HepG2 (cell line): ENCODE data around the gene ZNF507. TPM values are rescaled to one million over a fixed set of nuclear protein-coding genes. Genes with fewer than 3 reads are reported as not detected.

Experiments used
- ATAC-seq: fragments of 200-7000 bp; cut with Tn5 transposase; 3 replicates; pipeline ENCODE4 v1.9.1; 2020; ENCODE audit warnings: mild to moderate bottlenecking, moderate library complexity
- BruUV-seq: library from RNA; stranded (reverse); fragments of 400-500 nt; replicated peaks from 2 replicates; lab custom pipeline; 2021; lab: Mats Ljungman, UMichigan
- CTCF ChIA-PET: fragments of 300-600 bp; formaldehyde crosslinking; extraction: SDS; loops from one replicate; lab custom pipeline; 2021; ENCODE audit warnings: low total read pairs, inconsistent platforms, low intra/inter-chr PET ratio; lab: Yijun Ruan, JAX
- POLR2A ChIA-PET: fragments of 350-600 bp; sonication (Branson Sonifier 250); formaldehyde crosslinking; loops from one replicate; lab custom pipeline; 2020; ENCODE audit warnings: antibody characterized with exemption, inconsistent platforms; lab: Yijun Ruan, JAX
- DNase-seq: peaks from one replicate; pipeline ENCODE4 v3.0.0-alpha.2; 2015; ENCODE audit warnings: low spot score
- FAIRE-seq: peaks from 3 replicates; lab custom pipeline; 2011; peaks lifted over from hg19 to GRCh38; lab: Jason Lieb, UNC
- H2AFZ ChIP-seq: one replicate; pipeline ENCODE4 v1.6.1; 2011; ENCODE audit warnings: low read length, inconsistent platforms
- H3K27ac ChIP-seq: fragments of 300-600 bp; 3 replicates; pipeline ENCODE4 v1.8.0; 2011; ENCODE audit warnings: mixed run types, mild to moderate bottlenecking, mixed read lengths, low read length, inconsistent platforms; ENCODE audit not compliant: insufficient read depth; ENCODE audit errors: extremely low read length
- H3K27me3 ChIP-seq, 2 experiments: fragments of 200-600 bp in 1 of 2; 2 replicates in 1 of 2; 3 replicates in 1 of 2; pipeline versions ENCODE4 v1.6.0 to v1.8.0; 2011; ENCODE audit warnings: low read length in 2 of 2, mild to moderate bottlenecking in 2 of 2, moderate library complexity in 2 of 2, inconsistent platforms in 1 of 2; ENCODE audit not compliant: insufficient read depth in 2 of 2, control insufficient read depth in 1 of 2
- H3K36me3 ChIP-seq, 2 experiments: fragments of 200-600 bp in 1 of 2; replicated peaks in 1 of 2; 2 replicates in 1 of 2; 3 replicates in 1 of 2; pipeline versions ENCODE4 v1.5.1 to v1.8.0; 2011; ENCODE audit warnings: low read length in 2 of 2, inconsistent platforms in 1 of 2; ENCODE audit not compliant: insufficient read depth in 2 of 2, control insufficient read depth in 1 of 2
- H3K4me1 ChIP-seq: 2 replicates; pipeline ENCODE4 v1.5.1; 2012; ENCODE audit warnings: low read length, inconsistent platforms; ENCODE audit not compliant: insufficient read depth
- H3K4me2 ChIP-seq: 2 replicates; pipeline ENCODE4 v1.6.0; 2011; ENCODE audit warnings: low read depth, low read length, inconsistent platforms
- H3K4me3 ChIP-seq, 3 experiments: fragments of 200-600 bp in 1 of 3; sonication (generic), shearing (Covaris generic) in 1 of 3; replicated peaks in 1 of 3; 2 replicates each; pipeline ENCODE4 v1.5.1; 2011 to 2016; ENCODE audit warnings: low read length in 3 of 3, inconsistent platforms in 2 of 3, low read depth in 2 of 3, mild to moderate bottlenecking in 2 of 3, control low read depth in 1 of 3, mixed read lengths in 1 of 3; ENCODE audit not compliant: insufficient read depth in 1 of 3
- H3K79me2 ChIP-seq: one replicate; pipeline ENCODE4 v1.6.1; 2011; ENCODE audit warnings: low read length, inconsistent platforms; ENCODE audit not compliant: insufficient read depth
- H3K9ac ChIP-seq: 2 replicates; pipeline ENCODE4 v1.6.0; 2011; ENCODE audit warnings: mild to moderate bottlenecking, low read depth, low read length, inconsistent platforms; ENCODE audit not compliant: insufficient read depth
- H3K9me3 ChIP-seq: 2 replicates; pipeline ENCODE4 v1.5.1; 2012; ENCODE audit warnings: mild to moderate bottlenecking, low read length
- H4K20me1 ChIP-seq: 2 replicates; pipeline ENCODE4 v1.6.0; 2011; ENCODE audit warnings: inconsistent platforms, mild to moderate bottlenecking, low read length, moderate library complexity; ENCODE audit not compliant: insufficient read depth
- CHCHD3 ChIP-seq: sonication (generic); formaldehyde crosslinking; IDR thresholded peaks from 2 replicates; pipeline ENCODE4 v1.8.0; 2022; ENCODE audit warnings: mild to moderate bottlenecking, missing genetic modification reagents, moderate library complexity
- FOXP1 ChIP-seq, 2 experiments: fragments of 450-650 bp in 1 of 2; IDR thresholded peaks; 2 replicates each; pipeline ENCODE4 v1.6.1; 2017 to 2018; ENCODE audit warnings: antibody characterized with exemption in 1 of 2
- NKX3-1 ChIP-seq: sonication (generic); formaldehyde crosslinking; IDR thresholded peaks from 2 replicates; pipeline ENCODE4 v1.5.0; 2020; ENCODE audit warnings: missing genetic modification reagents
- PRPF4 ChIP-seq: fragments of 200-400 bp; formaldehyde crosslinking; IDR thresholded peaks from 2 replicates; pipeline ENCODE4 v1.6.1; 2016; ENCODE audit warnings: low read length, low read depth; ENCODE audit not compliant: poor library complexity, severe bottlenecking
- RBAK ChIP-seq: sonication (generic); formaldehyde crosslinking; IDR thresholded peaks from 2 replicates; pipeline ENCODE4 v1.5.1; 2020; ENCODE audit warnings: mild to moderate bottlenecking, missing genetic modification reagents
- SMARCC2 ChIP-seq: fragments of 450-650 bp; IDR thresholded peaks from 2 replicates; pipeline ENCODE4 v1.6.1; 2017; ENCODE audit warnings: antibody characterized with exemption, mild to moderate bottlenecking
- YEATS4 ChIP-seq: sonication (generic); formaldehyde crosslinking; IDR thresholded peaks from 2 replicates; pipeline ENCODE4 v1.4.0; 2020; ENCODE audit warnings: missing genetic modification reagents, borderline replicate concordance
- ZNF317 ChIP-seq: sonication (generic); formaldehyde crosslinking; IDR thresholded peaks from 2 replicates; pipeline ENCODE4 v1.5.0; 2020; ENCODE audit warnings: mild to moderate bottlenecking, missing genetic modification reagents
- ZNF383 ChIP-seq: sonication (generic); formaldehyde crosslinking; IDR thresholded peaks from 2 replicates; pipeline ENCODE4 v1.4.0; 2020; ENCODE audit warnings: missing genetic modification reagents, mild to moderate bottlenecking, borderline replicate concordance
- WGBS: methylation state at CpG from one replicate; pipeline ENCODE4 v1.1.6; 2017; ENCODE audit warnings: low lambda C conversion rate; 5-methylcytosine and 5-hydroxymethylcytosine counted together
- in situ Hi-C: cut with HindIII; loops from 2 replicates; pipeline ENCODE4 v1.10.0; 2017; ENCODE audit warnings: low pct_unique_long_range_greater_than_20kb; ENCODE audit not compliant: extremely low pct_ligation_motif_present
- intact Hi-C: fragments of 100-400 bp; cut with micrococcal nuclease; formaldehyde crosslinking; loops from one replicate; pipeline ENCODE4 v1.10.0; 2022; ENCODE audit not compliant: unreplicated experiment
- polyA plus RNA-seq, 8 experiments: library from polyadenylated mRNA; depleted of rRNA in 3 of 8; stranded (reverse) in 7 of 8; unstranded in 1 of 8; fragments of >200 nt; fragmentation: Illumina TruSeq in 4 of 8; extraction: Trizol in 4 of 8; gene quantifications; 2 replicates each; pipeline versions ENCODE4 v1.2.1 to v1.2.3, GENCODE V29; 2011 to 2016; ENCODE audit warnings: low read depth in 4 of 8, missing spikeins in 1 of 8, mixed read lengths in 1 of 8; ENCODE audit not compliant: insufficient read depth in 1 of 8
- total RNA-seq, 5 experiments: library from RNA; depleted of rRNA; stranded (reverse); fragments of >200 nt; fragmentation: Illumina TruSeq; extraction: Trizol; gene quantifications; 2 replicates each; pipeline ENCODE4 v1.2.3, GENCODE V29; 2016; ENCODE audit warnings: low read depth in 1 of 5

Gene ZNF507
- total and polyA plus RNA-seq, 2 of the 13 experiments (the other 11 are each of a cell fraction or from before 2014, with no cell fraction given) = 7.3 to 10.9 TPM

DNA sequence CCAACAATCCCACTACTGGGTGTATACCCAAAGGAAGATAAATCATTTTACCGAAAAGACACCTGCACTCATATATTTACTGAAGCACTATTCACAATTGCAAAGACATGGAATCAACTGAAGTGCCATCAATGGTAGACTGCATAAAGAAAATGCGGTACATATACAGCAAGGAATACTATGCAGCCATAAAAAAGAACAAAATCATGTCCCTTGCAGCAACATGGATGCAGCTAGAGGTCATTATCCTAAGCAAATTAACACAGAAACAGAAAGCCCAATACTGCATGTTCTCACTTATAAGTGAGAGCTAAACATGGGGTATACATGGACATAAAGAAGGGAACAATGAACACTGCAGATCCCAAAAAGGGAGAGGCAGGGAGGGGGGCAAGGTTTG is 2.7 kb upstream of the ZNF507 start:
- H3K9ac ChIP-seq = no peak overlapping the region
- in situ Hi-C loops = no loop called here
- ChIA-PET CTCF (no interaction called here), POLR2A (no interaction called here)
- H3K27ac ChIP-seq = no peak overlapping the region
- no peak overlapping the region for H3K4me2 ChIP-seq
- DNase-seq (no peak), ATAC-seq (no peak), FAIRE-seq (no peak)
- no peaks in the 10 kb centered on the region for H3K9me3 ChIP-seq
- 92% methylated on average over 2 of the region's 2 CpGs for WGBS
- H2AFZ ChIP-seq = no peak overlapping the region
- H3K27me3 ChIP-seq = no peaks in the 10 kb centered on the region; a peak in 1 of 5 replicates
- H3K36me3 ChIP-seq = 0 out of 5 replicates have a peak, but pooled peaks cover 0 to under 1% of the 10 kb centered on the region in 2 experiments
- H3K4me1 ChIP-seq = peaks cover 37% of the 10 kb centered on the region
- H4K20me1 ChIP-seq = no peaks in the 10 kb centered on the region
- peaks cover 21% of the 10 kb centered on the region for H3K79me2 ChIP-seq
- no peak for TF ChIP-seq NKX3-1 (CRISPR knock-in tag)
- no peak for TF ChIP-seq CHCHD3 (CRISPR knock-in tag)
- TF ChIP-seq FOXP1 (IDR thresholded peaks at IDR 0.05) = no peak
- no peak for TF ChIP-seq FOXP1 (CRISPR knock-in tag; IDR thresholded peaks at IDR 0.05)
- no peak for TF ChIP-seq SMARCC2
- no peak for TF ChIP-seq ZNF383
- TF ChIP-seq PRPF4 = no peak
- no peak for TF ChIP-seq YEATS4
- intact Hi-C loops = no loop called here
- no TSS peak for BruUV-seq
- H3K4me3 ChIP-seq = no peak overlapping the region

- no peak overlapping the region for H3K4me2 ChIP-seq
- DNase-seq = peak; percentile 16
- CTCF ChIA-PET = no interaction called here
Observed at GRCh38 chr19:32343550-32344262, 1.7 kb upstream of the ZNF507 start.

More at GRCh38 chr19:32343550-32344262, 1.7 kb upstream of the ZNF507 start:
- Histone ChIP-seq H3K4me1 (peaks cover 40% of the 10 kb centered on the region), H3K79me2 (peaks cover 31% of the 10 kb centered on the region), H4K20me1 (no peaks in the 10 kb centered on the region), H3K9ac (no peak overlapping the region), H3K36me3 (peaks cover 0 to 9% of the 10 kb centered on the region in 2 experiments; a peak in 2 of 5 replicates), H3K4me3 (no peak overlapping the region), H3K27me3 (no peaks in the 10 kb centered on the region; a peak in 1 of 5 replicates), H3K9me3 (no peaks in the 10 kb centered on the region), H3K27ac (no peak overlapping the region), H2AFZ (no peak overlapping the region)
- 78% methylated on average over 10 of the region's 11 CpGs for WGBS
- FAIRE-seq (no peak), ATAC-seq (0 out of 3 replicates have a peak, but pooled peaks have one; percentile 11)
- BruUV-seq = no TSS peak
- in situ Hi-C loops (no loop called here), intact Hi-C loops (no loop called here)
- TF ChIP-seq ZNF317 (0 out of 2 replicates have a peak, but pooled peaks have one; percentile 48), RBAK (no peak)
- POLR2A ChIA-PET = no interaction called here
